ENCODE results near the gene HELT.
"Not testable (repeated sequence)": the region's sequence is repeated elsewhere in the genome, so short reads cannot be mapped to it uniquely, and the experiment has no call there.

- TF ChIP-seq, protein P1, sequence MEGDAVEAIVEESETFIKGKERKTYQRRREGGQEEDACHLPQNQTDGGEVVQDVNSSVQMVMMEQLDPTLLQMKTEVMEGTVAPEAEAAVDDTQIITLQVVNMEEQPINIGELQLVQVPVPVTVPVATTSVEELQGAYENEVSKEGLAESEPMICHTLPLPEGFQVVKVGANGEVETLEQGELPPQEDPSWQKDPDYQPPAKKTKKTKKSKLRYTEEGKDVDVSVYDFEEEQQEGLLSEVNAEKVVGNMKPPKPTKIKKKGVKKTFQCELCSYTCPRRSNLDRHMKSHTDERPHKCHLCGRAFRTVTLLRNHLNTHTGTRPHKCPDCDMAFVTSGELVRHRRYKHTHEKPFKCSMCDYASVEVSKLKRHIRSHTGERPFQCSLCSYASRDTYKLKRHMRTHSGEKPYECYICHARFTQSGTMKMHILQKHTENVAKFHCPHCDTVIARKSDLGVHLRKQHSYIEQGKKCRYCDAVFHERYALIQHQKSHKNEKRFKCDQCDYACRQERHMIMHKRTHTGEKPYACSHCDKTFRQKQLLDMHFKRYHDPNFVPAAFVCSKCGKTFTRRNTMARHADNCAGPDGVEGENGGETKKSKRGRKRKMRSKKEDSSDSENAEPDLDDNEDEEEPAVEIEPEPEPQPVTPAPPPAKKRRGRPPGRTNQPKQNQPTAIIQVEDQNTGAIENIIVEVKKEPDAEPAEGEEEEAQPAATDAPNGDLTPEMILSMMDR (IDR thresholded peaks at IDR 0.05): not testable (repeated sequence)
- TF ChIP-seq EP300 (IDR thresholded peaks at IDR 0.05): not testable (repeated sequence)
Measured at GRCh38 chr4:184976348-184976747, 41.9 kb upstream of the HELT start.
